ENCODE results near the gene GNS.

Gene GNS

DNA sequence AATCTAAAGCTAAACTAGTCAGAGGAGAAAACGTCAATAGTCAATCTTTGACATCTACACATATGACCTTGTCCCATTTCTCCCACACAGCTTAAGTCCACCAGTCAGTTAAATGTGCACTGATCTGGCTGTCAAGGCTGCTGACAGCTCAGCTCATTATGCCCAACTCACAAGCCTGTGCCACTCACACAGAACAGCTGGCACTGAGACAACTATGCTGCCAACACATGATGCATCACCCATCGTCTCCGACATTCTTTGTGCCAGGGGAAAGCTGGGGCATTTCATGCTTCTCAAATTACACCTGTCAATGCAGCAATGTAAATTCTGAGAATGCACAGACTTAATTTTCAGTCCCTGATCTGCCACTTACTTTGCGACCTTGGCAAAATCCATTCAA is 25.3 kb downstream of the GNS start:
- DNase-seq: no peak

DNA sequence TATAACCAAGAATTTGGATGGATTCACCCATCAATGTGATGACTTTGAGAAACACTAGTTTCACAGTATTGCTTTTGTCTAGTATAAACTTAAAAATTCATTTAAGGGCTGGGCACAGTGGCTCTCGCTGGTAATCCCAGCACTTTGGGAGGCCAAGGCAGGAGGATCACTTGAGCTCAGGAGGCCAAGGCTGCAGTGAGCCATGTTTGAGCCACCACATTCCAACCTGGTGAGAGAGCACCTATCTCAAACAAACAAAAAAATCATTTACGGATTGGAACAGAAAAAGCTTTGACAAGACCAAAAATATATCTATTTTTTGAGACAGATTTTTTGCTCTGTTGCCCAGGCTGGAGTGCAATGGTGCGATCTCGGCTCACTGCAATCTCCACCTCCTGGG is 27.5 kb downstream of the GNS start:
- no peak for DNase-seq

DNA sequence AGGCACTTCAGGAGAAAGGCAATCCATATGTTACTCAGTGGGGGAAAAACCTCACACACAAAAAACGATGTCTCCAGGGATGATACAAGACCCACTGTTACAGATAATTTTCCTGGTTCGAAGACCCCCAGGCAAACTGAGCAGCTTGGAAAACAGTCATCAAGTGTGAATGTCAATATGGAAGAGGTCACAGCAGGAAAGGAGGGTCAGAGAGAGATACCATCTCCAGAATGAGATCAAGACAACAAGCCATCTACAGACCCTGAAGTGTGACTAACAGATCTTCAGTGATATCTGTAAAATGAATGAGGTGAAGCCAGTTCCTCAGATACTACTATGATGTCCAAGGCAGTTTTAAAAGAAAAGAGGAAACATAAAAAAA is 28.6 kb downstream of the GNS start:
- DNase-seq: no peak

DNA sequence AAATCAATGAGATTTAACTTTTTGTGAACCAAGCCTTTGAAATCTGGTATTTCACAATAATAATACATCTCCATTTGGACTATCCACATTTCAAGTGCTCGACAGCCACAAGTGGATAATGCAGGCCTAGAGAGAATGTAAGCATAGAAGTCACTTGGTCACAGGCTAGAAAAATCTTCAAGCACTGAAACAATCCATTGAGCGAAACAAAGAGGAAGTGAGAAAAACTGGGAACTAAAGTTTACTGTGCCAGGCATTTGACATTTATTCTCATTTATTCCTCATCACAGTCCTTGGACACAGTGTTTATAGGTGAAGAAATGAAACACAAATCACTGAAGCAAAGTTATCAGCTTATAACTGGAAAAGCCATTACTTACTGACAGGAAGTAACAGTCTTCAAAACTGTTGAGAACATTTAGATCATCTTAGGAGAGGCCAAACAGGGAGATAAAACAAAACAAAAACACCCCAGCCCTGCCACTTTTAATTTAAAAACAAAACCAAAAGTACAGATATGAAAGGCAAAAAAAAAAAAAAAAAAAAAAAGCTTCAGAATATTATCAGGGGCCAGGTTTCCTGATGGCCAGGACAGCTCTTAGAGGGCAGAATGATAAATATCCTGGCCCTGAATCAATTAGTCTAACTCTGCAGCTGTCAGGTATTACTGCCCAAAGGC is 29.2 kb downstream of the GNS start:
- no peak for DNase-seq

DNA sequence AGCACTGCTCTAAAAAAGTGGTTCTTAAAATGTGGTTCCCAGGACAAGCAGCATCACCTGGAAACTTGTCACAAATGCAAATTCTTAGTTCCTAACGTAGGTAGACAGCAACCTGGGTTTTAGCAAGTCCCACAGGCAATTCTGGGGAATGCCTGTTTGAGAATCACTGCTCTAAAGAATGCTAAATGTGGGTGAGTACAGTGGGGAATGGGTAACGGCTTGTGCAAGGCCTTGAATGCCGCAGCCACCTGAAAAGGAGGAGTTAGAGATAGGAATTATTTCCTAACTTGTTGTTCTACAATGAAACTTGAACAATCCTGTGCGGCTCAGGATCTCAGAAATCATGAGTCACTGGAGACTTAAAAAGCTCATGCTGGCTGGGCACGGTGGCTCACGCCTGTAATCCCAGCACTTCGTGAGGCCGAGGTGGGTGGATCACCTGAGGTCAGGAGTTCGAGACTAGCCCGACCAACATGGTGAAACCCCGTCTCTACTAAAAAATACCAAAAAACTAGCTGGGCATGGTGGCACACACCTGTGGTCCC is 34.9 kb downstream of the GNS start:
- DNase-seq: no peak

DNA sequence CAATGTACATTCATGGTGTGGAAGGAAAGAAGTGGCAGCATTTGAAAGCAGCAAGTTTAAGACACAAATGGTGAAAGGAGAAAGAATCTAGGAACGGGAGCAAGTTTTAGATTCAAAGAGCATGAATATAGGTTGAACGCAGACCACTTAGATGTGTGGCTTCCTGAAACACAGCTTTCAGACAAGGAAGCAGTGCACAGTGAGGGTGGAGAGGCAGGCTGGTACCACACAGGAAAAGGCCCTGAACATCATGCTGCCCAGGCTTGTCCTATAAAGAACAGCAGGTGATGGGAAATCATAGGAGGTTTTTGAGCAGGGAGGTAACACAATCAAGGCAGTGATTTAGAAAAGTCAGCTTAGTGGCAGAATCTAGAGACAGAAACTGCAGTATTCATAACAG is 35.6 kb downstream of the GNS start:
- no peak for DNase-seq

DNA sequence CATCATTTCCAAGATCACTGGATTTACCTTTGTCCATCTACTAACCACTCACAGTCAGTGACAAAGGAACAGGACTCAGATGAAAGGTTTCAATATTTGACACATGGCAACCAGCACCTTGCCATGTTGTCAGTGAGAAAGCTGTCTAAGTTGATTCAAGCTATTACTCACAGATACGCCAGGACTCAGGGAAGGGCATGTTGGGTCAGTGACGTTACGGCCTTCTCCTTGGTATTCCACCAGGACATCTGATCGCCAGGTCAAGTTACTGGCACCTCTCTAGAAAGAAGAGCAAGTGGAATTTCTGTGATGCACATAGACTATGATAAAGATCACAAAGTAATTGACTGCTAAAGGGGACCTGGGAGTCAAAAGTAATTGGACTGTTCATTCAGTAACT is 36.4 kb downstream of the GNS start:
- DNase-seq: no peak

DNA sequence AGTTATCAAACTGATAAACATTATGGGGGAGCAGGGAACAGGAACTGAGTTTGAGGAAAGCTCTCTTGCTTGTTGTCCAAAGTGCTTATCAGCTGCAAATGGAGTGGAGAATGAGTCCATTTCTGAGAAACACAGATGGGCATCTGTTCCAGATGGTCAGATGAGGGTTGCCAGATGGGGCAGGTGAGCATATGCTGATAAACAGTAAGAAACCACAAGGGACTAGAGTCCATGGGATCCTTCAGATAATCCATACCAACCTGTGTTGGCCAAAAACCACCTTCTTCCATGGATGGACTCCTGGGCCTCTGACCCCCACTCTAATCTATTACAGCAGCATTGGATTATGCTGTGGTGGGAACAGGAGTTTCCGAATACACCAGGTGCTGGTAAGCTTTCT is 38.3 kb downstream of the GNS start:
- DNase-seq: no peak

DNA sequence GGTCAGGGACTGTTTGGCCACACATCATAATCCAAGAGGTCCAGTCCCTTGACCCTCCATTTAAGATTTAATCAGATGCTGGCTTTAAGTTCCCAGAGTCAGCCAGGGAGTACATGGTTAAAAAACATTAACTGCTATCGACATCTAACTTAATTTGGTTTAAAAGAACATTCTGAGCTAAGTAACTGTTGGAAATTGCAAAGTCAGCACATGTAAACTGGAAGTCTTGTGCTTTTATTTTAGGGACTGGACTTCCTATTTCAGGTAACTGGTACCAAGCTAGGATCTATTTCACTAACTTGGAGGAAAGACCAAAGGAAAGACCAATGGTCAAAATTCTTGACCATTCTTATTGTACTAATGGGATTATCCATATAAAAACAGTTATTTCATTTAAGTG is 40.6 kb downstream of the GNS start:
- DNase-seq: no peak

DNA sequence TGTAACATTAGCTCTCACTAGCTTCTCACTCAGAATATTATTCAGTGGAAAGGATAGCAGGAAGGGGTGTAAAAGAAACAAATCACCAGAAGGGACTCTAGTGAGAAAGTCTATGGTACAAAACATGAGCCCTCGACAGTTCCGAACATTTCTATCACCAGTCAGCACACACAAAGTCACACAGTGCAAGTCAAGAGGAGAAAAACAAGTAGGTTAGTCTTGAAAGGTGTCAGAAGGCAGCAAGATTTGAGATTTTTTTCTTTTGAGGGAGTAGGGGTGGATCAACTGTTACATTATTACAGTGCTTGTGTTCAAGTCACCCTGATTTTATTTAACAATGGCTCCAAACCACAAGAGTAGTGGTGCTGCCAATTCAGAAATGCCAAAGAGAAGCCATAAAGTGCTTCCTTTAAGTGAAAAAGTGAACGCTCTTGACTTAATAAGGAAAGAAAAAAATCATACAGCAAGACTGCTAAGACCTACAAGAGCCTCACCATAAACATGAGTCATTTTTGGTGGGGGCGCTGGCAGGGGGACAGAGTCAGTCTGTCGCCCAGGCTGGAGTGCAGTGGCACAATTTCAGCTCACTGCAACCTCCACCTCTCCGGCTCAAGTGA is 42.3 kb downstream of the GNS start:
- no peak for DNase-seq

DNA sequence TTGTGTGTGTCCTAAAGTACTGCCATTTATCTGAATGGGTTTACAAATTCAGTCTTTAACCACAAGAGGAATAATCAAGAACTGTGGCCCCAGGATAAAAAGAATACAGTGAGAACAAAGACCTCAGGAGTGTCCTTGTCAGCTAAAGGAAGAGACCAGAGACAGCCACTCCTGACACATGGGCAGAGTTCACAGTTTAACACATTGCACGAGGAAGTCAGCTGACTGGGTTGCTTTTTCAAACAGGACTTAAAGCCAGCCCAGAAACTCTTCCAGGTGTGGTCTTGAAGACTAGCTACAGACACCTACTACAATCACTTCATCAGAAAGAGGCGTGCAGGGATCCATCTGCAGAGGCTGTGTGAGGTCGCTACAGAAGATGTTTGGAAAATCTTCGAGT is 42.8 kb downstream of the GNS start:
- DNase-seq: no peak

DNA sequence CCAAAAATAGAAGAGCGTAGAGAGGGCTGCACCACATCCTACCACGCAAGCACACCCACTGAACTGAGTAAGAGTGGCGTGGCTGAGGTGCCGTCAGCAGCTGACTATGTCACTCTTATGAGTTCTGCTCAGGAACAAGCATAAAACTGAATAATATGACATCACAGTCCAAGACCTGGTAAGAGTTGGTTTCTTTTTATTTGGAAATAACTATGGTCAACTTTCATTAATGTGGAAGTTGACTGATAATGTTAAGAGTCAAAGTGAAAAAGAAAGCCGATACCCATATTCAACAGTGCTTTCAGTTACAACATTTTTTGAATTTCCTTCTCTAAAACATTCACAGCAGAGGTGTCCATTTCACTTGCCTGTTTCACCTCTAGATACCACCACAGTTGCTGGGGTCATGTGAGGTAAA is 44.6 kb downstream of the GNS start:
- DNase-seq: no peak

DNA sequence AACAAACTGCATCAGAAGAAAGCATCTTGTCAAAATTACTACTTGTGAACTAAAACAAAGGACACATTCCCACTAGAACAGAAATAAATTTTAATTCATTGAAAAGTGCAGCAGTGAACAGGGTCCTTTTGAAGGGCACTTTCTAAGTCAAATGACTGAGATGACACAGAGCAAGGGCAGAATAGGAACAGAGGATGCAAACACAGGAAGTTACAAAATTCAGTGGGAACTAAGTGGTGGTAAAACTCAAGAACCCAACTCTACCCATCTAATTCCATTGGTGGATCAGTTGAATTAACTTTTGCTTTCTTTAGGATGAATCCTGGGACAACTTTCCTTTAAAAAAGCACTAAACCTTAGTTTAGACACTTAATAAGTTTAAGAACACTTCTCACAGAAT is 45.8 kb downstream of the GNS start:
- DNase-seq: no peak

DNA sequence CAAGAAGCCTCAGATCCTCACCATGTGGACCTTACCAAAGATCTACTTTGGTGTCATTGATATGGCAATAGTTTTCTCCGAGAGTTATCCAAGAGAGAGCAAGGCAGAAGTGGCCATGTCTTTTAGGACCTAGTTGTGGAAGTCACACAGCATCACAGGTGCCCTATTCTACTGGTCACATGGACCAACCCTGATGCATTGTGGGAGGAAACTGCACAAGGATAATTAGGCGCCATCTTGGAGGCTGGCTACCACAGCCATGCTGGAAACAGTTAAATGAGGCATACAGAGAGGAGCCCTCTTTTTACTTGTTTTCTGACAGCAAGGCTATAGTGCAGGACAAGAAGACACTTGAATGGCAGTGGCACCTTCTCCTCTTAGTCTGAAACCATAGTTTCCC is 49.8 kb downstream of the GNS start:
- no peak for DNase-seq

DNA sequence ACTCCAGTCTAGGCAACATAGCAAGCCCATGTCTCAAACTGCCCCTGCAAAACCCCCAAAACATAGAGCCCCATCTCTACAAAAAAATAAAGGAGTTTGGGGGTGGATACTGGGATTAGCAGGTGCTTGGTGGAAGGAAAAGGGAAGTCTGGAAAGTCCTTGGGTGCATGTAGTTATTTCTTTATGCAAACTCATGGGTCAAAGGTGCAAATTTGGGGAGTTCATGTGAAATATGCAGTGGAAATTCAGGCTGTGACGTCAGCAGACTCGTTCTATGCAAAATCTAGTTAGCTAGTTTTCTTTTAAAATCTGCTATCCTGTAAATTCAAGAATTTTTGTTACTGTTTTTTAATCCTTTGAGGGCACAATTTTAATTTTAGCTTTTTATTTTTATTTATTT is 51.3 kb downstream of the GNS start:
- DNase-seq: no peak

DNA sequence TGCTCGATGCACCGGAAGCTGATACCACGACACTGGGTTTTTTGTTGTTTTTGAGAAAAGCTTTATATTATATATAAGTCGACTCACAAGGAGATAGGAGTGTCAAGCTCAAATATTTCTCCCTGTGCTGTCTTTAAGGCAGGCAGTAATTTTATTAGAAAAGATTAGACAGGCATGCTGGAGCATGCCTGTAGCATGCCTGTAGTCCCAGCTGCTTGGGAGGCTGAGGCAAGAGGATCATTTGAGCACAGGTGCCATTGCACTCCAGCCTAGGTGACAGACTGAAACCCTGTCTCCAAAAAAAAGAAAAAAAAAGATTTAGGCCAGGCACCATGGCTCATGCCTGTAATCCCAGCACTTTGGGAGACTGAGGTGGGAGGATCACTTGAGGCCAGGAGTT is 51.8 kb downstream of the GNS start:
- no peak for DNase-seq

DNA sequence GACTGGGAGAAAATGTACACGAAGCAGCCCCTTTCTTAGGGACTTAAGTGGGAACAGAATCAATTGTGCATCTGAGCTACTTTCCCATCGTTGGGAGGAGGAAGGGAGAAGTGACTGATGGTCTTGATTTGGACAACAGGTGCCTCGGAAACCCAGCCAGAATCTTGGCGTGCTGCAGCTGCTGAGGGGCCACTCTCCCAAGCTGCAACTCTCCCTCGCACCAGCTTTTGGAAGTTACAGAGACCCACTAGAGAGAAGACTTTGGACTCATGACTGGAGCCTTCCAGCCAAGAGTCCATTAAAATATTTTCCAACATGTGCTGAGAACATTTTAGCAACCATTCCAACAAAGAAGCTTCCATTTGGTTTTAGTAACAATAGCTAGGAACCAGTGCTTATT is 52.3 kb downstream of the GNS start:
- no peak for DNase-seq

DNA sequence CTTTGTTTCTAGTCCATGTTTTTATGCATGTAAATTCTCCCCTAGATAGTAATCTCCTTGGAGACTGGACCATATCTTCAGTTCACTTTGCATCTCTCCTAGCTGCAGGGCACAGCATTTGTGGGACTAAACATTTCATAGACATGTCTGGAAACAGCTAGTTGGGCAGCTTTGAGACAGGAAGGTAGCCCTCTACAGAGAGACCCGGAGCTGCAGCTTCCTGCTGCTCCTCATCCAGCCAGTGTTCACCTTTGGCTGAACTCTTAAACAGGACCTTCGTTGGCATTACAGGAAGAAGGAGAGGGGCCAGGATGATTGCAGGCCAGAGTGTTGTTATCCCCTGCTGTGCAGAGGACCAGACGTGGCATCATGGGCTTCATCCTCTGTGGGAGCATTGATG is 52.9 kb downstream of the GNS start:
- DNase-seq: no peak

DNA sequence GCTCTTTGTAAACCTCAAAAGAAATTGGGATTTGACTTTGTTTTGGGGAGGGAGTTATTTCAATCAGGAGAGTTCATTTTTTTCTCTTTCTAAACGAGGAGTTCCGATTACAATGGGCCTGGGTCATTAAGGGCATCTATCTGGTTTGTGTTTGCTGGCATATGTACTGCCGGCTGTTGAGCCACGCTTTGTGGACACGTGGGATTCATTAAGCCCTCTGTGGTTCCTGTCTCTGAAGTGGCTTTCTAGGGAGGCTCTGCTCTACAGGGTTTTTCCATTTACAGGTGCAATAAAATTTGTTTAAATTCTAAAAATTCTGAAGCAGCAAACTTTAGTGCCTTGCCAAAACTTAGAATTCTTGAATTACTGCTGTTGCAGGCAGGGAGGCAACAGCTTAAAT is 57.9 kb downstream of the GNS start:
- DNase-seq: no peak

DNA sequence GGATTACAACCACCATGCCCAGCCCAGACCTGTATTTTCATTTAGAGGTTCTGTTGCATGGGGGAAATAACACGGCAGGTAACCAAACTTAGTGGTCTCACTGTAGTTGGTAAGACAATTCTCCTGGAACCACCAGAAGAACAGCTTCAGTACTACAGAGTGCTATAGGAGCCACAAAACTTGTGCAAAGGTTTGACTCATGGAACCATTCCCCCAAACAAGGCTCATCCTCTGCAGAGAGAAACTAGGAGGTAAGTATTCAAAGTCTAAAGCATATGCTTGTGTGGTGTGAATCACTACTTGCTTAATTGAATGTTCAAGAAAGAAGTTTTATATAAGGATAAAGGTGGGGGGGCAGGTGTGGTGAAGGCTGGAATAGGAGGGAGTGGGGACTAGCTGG is 58.7 kb downstream of the GNS start:
- DNase-seq: no peak

DNA sequence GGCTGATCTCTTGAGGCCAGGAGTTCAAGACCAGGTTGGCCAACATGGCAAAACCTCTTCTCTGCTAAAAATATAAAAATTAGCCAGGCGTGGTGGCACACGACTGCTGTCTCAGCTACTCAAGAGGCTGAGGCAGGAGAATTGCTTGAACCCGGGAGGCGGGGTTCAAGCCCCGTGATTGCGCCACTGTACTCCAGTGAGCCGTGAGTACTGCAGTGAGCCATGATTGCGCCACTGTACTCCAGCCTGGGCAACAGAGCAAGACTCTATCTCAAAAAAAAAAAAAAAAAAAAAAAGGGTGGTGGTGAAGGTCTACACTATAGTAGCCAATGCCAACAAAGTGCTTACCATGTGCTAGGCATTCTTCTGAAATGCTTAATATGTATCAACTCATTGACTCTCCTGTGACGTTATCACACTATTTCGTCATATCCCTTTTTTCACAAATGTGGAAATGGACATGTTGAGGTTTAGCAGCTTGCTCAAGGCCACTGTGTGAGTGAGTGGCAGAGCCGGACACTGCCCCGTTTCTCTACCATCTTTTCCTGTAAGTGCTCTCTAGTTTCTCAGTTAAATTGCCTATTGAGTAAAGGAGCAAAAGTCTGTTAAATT is 59.6 kb downstream of the GNS start:
- no peak for DNase-seq

DNA sequence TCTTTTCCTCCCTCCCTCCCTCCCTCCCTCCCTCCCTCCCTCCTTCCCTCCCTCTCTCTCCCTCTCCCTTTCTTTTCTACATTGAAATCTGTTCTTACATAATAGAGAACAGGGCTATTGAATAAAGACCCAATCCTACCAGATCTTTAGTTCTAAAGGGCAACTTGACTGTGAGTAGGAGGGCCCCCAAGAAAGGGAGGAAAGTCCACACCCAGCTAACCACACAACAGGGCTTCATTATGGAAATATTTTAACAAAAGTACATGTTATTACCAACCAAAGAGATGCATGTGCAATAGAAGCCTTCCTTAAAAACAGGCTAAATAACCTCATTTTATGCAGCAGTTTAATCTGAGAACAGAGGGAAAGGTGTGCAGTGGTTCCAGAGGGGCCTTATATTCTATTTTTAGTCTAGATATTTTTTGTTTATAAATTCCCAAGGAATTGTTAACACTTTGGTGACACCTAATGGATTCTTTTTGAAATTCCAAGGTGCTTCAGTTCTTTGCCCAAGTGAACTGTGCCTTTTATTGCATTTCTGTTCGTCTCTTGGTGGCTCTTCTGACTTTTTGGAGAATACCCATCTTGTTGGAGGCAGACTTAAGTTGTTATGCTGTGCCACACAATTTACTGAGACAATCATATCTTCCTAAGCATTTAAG is 63.0 kb downstream of the GNS start:
- DNase-seq: no peak

DNA sequence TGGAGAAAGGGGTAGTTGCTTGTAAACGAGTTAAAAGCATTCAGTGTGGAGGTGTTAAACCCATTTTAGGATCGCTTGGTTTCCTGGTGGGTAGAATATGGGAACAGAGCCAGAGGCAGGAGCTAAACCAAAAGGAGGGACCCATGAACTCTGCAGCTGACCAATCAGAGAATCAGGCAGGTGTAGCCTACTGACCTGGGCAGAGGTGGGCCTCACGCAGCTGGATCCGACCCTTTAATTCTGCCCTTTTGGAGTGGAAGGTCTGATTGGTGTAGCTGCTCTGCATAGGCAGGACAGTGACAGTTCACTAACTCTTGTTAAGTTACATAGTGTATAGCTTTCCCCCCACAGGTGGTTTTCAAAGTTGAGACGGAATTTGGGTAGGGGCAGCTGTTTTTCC is 63.7 kb downstream of the GNS start:
- DNase-seq: no peak
